Stimulated activated CD4-positive, alpha-beta T cell treated with anti-CD3 and anti-CD28 coated beads, Interleukin-12 subunit alpha, Interleukin-12 subunit beta, amount 100 ng/mL, for 4 hours (primary cell): ENCODE measurements around the gene CSAD.

Experiments
- DNase-seq: peaks from one replicate; pipeline ENCODE4 v3.0.0-alpha.2; 2020

Gene CSAD, protein sequence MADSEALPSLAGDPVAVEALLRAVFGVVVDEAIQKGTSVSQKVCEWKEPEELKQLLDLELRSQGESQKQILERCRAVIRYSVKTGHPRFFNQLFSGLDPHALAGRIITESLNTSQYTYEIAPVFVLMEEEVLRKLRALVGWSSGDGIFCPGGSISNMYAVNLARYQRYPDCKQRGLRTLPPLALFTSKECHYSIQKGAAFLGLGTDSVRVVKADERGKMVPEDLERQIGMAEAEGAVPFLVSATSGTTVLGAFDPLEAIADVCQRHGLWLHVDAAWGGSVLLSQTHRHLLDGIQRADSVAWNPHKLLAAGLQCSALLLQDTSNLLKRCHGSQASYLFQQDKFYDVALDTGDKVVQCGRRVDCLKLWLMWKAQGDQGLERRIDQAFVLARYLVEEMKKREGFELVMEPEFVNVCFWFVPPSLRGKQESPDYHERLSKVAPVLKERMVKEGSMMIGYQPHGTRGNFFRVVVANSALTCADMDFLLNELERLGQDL

DNA sequence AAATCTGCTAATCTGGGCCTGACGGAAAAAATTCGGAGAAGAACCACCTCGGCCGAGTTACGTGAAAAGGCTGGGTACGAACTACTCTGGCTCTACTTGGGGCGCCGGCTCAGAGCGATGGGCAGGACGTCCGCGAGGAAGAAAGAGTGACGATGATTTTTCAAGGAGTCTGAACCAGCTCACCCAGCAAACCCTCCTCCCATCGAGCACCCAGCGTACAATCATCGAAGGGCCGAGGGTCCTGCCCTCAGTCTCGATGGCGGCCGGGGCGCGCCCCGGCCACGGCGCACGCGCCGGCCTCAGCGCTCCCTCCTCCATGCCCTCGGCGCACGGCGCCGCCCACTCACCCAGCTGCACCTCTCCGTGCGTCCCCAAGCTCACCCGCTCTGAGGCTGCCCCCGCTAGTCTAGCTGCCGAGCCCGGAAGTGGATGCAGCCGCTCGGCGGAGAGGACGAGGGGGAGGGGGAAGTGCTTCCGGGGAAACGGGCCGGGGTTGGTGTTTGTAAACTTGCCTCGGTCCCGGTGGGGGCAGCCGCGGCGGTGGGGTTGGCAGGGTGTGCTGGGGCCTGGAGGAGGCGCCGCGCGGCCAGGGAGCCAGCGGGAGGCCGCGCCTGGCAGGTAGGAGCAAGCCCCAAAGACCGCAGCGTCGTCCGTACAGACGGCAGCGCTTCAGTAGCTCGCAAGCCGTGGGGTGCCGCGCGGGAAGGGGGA is at the start of gene CSAD, which contains the start of gene ZNF740:
Gene CSAD (minus strand): TSS at position 706 of the 711 bp plus-strand sequence. CDS start 7,455 bp downstream, outside the sequence.
Gene ZNF740 (plus strand): TSS at position 503 of the 711 bp plus-strand sequence. CDS start 1,262 bp downstream, outside the sequence.
- peak; percentile 97 for DNase-seq

DNA sequence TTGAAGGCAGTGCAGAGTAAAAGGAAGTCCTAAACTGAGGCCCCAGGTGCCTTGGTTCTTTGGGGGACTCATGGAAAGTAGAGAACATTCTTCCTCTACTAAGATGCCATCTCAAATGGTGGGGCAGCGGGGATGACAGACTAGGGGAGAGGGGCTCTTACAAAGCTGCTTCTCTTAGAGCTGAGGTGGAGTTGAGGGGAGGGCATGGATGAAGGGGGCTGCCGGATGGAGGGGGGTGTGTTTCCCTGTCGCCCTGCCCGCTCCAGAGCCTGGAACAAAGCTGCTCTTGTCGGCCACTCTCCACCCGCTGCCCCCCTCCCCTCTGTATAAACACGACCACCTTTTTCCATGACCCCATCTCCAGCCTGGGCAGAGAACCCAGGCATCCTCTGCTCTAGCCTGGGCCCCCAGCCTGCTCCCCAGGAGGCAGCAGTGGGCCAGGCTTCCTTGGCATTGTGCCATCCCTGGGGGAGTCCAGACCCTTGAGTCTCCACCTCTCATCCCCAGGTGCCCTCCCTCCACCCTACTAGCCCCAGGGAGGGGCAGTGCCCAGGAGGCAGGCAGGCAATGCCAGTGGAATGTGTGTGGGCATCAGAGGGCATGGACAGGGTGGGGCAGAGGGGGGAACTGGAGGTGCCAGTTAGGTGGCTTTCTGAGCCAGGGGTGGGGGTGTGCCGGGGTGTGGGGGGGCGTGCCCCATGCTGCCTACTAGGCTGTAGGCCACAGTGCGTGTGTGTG is 49.6 kb upstream of the CSAD start:
- no peak for DNase-seq

DNA sequence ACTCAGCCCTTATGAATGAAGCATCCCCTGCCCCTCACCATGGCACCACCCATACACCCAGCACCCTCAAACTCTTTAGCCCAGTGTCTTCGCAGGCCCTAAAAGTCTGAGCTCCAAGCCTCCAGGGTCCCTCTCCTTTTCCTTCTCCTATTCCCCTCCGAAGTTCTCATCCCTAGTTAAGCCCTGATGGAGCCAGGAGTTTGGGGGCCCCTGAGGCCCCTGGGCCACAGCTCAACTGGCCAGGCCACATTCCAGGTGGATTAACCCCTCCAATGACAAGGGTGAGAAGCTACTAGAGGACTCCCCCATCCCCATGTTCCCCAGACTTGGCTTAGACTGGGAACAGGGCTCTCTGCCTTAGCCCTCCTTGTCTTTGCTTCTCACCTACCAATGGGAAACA is 48.7 kb upstream of the CSAD start:
- DNase-seq, result no peak

DNA sequence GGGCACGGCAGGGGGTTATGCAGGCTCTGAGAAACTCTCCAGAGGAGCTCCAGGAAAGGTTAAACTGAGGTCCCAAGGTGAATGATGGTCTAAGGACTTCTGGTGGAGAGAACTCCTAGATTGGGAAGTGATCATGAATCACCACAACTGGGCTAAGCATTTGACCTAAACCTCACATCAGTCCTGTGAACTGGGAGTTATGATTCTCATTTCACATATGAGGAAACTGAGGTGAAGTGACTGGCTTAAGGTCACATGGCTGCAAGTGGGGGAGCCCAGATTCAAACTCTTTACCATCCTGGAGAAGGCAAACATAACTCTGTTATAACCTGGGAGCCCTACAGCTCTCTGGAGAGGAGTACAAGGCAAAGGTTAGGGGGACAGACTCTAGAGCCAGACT is 47.1 kb upstream of the CSAD start:
- DNase-seq, result no peak

DNA sequence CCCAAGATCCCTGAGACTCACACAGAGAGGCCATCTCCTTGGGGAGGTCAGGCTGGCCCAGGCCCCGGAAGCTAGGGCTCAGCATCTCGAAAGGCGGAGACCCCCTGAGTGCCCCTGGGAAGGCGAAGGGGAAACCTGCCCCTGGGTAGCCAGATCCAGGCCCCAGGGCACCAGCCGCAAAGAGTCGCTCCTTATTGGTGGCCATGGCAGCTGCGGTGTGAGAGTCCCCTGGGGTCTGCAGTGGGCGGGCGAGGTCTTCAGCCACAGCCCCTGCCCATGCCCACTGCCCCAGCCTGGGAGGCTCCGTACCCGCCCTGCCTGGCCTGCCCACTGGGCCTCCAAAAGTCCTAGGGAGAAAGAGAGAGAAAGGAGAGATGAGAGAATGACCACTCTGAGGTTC is 46.6 kb upstream of the CSAD start:
- no peak for DNase-seq

DNA sequence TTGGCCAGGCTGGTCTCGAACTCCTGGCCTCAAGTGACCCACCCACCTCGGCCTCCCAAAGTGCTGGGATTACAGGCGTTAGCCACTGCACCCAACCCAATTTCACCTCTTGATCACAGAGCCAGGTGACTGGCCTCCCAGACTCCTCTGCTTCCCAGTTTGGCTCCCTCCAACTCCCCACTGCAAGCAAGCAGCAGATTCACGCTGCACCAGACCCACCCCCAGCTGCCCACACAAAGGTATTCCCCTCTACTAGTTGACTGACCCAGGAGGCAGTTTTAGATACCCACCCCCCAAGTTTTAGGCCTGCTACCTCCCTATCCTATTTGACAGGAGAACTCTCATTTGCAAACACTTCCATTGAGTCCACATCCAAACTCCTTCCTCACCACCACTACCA is 46.1 kb upstream of the CSAD start:
- no peak for DNase-seq

DNA sequence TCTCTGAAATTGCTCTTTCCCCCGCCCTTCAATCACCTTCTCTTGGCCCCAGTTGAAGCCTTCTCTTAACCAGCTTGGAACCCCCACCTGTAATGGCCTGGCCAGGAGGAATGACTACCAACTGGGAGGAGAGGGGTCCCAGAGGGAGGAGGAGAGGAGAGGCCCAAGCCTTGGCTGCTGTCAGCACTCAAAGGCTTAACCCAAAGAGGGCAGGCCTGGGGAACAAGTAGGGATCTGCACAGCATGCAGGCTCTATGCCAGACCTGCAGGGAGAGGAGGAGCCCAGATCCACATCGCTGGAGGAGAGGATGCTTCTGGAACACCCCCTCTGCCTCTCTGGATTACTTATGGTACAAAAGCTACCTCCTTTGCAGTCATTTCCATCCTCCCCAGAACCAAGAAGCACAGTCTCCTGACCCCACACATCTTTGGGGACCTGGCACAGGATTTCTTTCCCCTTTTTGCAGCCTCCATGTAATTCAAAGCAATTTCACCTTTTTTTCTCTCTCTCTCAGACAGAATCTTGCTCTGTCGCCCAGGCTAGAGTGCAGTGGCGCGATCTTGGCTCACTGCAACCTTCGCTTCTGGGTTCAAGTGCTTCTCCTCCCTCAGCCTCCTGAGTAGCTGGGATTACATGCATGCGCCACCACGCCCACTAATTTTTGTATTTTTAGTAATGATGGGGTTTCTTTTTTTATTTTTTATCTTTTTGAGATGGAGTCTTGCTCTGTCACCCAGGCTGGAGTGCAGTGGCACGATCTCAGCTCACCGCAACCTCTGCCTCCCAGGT is 45.1 kb upstream of the CSAD start:
- no peak for DNase-seq

DNA sequence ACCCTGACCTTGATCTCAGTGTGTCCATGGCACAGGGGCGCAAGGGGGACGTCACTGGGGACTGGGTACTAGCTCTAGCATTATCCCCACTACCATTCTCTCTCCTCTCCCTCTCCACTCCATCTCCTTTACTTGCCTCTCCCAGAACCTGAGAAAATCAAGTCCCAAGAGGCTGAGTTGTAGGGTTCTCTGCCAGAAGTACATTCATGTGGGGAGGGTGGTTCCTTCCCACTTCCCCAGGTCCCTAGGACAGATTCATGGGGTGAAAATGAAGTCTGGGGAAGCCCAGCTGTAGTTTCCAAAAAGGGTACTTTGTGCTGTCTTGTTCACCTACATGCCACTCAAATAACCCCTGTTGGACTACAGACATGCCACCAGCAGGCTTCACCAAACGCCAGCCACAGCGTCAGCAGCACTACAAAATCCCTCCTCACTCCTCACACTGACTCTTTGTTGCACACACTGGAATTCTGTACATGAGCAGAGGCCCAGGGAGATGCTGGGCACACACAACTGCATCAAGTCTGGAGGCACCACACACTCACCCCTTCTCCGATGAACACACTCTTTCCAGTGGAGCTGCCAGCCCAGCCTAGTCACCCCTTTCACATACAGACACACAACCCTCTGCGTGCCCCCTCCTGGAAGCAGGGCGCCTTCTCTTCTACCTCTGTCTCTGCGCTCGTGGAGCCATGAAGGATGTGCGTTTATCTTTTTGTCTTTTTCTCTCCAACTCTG is 44.3 kb upstream of the CSAD start:
- no peak for DNase-seq

DNA sequence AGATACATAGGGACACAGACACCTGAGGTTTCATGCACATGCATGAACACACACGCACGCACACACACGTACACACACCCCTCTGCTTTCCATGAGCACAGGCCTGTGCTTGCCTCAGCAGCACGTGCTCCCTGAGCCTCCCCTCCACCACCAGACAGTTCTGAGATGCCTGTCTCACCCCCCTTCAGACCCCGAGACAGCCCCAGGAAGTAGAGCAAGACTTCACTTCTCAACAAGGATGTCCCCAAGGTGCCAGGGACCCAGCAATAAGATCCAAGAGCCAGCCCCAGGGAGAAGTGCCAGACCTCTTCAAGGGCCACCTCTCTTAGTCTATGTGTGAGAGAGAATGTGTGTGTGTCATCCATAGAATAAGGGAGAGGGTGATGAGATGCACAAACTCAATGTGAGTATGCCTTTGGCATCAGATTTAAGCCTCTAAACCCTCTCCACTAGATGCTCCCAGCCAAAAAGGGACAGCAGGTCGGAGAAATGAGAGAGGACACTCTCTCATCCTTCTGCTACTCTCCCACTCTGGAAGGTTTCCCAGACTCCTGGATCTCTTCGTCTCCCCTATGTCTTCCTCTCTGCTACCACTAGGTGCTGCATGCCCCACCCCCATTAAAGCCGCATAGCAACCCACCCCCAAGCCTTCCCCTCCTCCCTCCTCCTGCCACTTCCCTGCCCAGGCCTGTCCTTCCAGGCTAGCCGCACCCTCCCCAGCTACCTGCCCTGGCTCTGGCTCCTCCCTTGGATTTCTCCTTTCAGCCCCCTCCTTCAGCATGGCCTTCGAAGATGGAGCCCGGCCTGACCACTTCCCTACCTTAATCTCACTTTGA is 43.6 kb upstream of the CSAD start:
- no peak for DNase-seq

DNA sequence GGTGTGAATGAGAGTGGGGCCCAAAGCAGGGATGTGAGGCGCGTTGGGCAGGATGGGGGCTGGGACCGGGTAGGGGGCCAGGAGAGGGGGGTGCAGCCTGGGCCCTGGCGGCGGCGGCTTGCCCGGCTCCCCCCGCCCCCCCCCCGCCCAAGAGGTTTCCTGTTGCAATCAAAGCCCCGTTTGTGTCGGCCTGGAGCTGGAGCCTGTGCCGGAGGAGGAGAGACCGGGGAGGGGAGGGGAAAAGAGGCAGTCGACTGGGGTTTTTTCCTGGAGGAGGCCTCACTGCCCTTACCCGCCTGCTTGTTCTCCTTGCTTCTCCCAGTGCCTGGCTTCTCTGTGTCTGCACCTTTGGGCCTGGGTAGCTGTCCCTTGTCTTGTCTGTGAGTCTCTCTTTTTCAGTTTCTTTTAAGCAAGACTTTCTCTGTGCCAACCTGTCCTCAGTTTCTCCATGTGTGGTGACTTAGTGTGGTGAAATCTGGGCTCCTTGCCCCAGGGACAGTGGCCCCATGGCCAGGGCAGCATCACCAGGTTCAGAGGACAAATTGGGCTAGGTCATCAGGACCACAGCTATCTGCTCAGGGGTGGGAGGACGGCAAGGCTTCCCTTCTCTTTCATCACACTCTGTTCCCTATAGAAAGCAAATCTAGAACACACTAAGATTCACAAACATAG is 42.8 kb upstream of the CSAD start:
- DNase-seq, result no peak

DNA sequence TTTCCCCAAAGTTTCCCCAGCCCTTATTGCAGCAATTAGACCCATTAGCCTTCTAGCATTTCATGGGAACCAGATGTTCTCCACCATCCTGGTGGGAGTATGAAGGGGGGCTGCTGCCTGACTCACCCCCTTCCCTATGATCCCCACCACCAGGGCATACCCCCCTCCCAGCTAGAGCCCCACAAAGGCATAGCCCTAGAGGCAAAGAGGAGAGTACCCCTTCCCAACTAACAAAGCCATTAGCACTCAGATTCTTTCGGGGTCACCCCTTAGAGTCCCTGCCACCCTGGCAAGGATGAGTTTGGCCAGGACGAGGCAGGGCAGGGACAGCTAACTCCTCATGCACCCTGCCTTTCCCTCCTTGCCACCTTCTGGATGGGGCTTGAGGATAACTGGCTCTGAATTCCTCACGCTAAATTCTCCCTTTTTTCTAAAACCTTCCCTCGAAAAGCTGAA is 42.1 kb upstream of the CSAD start:
- no peak for DNase-seq

DNA sequence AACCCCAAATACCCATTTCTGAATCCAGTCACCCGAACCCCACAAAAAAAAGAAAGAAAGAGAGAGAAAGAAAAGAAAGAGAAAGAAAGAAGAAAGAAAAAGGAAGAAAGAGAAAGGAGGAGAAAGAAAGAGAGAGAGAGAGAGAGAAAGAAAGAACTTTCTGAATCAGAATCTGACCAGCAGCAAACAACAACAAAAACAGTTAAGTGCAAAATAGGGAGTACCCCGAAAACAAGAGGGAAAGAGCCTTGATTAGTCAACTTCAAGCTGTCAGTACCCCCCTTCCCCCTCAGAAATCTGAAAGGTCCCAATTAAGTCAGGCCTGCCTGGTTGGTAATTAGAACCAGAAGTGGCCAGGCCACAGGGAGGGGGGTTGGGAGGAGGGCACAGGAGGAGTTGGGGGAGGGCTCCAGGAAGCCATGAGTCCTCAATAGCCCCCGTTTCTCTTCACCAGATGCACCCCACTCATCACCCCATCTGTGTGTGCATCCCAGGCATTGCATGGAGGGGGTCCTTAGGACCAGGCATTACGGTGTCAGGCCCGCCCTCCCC is 41.5 kb upstream of the CSAD start:
- no peak for DNase-seq

DNA sequence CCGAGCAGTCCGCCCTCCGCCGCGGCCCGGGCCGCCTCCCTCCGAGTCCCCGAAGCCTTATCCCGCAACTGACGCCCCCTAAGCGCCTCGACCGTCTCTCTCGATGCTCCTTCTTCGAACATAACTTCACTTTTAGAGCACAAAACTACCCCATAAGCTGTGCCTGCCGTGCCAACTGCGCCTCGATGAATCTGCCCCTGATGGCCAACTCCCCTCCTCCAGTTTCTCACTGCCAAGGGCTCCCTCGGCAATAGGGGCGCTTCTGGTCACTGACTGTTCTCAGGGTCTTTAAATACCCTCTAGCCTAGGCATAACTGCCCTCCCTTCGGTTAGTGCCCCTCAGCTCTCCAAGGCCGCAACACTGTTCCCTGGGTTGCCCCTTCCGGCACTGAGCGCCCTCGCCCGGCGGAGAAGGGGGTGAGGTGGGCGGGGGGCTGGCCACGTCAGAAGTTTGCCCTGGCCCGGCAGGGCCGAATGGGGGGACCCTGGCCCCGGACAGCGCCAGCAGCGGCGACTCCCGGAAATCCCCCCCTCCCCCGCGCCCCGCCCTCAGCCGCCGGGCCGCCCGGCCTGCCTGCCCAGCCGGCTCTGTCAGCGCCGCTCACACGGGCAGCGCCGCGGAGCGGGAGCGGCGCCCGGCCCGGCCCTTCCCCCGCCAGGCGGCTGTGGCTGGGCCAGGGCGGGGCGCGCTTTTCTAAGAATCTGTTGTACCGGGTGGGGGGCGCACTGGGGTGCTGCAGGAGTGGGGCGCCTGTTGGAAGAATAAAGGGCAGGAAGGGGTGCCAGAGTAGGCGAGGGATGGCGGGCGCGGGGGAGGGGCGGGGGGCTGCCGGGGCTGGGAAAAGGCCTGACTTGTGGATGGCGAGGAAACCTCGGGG is 40.7 kb upstream of the CSAD start:
- DNase-seq, result peak; percentile 41

DNA sequence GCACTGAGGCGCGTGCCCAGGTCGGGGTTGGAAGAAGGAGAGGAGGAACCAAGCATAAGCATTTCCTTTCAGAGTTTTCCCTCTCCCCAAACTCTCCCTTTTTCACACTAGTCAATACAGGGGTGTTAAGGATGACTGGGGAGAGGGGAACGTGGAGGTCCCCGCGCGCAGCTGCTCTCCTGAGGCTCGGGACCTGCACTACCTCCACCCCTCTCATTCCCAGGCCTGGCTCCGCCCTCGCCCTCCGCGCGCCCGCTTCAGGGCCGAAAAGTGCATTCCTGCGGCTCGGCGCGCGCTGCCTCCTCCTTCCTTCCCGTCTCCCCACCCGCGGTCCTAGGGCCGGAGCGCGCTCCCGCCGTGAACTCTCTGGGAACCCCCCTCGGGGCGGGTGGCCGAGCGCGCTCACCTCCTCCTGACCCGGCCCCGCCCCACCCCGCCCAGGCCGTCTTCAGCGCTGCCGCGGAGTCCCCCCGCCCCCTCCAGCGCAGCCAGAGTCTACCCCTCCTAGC is 40.0 kb upstream of the CSAD start:
- peak; percentile 78 for DNase-seq

DNA sequence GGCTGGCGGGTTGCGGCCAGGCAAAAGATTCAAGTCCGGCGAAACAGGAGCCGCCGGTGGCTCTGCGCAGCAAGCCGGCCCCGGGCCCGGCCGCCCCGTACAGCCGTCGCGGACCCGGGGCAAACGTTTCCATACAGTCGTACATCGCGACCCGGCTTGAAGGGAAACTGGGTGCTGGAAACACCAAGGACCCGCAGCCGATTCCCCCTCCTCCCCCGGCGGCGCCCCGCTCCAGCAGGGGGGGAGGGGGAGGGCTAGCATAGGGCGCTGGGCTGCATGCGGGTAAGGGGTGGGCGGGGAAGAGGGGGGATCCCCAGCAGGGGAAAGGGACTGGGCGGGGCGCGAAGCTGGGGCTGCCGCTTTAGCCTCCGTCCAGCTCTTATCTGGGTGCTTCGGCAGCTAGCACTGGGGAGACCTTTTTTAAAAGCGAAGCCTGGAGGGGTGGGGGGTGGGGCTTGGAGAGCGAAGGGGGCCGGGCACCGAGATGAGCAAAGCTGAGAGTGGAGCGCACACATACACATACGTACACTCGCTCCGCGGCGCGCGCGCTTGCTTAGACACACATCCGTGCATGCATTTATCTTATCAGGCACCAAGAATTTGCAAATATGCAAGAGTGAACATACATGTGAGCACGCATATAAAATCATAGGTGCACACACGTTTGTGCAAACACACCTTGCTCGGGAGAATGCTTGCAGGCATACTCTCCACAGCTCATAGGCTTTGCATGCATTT is 39.4 kb upstream of the CSAD start:
- DNase-seq, result peak; percentile 68

DNA sequence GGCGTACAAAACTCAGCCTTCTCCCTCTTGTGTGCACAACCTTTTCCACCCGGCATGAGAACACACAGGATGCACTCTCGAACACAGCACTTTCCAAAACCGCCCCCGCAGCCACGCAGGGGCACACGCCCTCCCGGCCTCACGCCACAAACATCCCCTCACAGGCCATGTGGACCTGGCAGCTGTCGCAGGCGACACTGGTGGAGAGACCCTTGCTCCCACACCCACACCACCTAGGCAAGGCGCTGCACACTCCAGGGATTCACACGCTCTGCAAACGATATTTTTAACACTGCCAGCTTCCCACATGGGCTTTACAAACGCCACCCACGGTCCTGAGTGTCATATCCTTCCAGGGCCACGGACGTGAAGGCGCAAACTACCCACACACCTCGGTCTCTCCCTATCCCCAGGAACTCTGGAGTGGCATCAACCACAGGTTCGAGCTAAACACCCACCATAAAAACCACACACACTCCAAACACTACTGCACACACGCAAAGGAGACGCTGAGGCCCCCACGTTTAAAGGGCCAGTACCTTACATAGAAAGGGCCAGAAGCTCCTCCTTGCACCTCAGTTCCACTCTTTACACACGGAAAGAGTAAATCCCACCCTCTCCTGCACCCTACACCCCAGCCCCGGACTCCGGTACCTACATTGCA is 38.7 kb upstream of the CSAD start:
- peak; percentile 68 for DNase-seq
